ENCODE data around the gene MAN2A1. TPM values are rescaled to one million over a fixed set of nuclear protein-coding genes. Genes with fewer than 3 reads are reported as not detected.

Gene MAN2A1
- polyA plus RNA-seq, 1 donor from 2014 or later: 5.7 TPM

DNA sequence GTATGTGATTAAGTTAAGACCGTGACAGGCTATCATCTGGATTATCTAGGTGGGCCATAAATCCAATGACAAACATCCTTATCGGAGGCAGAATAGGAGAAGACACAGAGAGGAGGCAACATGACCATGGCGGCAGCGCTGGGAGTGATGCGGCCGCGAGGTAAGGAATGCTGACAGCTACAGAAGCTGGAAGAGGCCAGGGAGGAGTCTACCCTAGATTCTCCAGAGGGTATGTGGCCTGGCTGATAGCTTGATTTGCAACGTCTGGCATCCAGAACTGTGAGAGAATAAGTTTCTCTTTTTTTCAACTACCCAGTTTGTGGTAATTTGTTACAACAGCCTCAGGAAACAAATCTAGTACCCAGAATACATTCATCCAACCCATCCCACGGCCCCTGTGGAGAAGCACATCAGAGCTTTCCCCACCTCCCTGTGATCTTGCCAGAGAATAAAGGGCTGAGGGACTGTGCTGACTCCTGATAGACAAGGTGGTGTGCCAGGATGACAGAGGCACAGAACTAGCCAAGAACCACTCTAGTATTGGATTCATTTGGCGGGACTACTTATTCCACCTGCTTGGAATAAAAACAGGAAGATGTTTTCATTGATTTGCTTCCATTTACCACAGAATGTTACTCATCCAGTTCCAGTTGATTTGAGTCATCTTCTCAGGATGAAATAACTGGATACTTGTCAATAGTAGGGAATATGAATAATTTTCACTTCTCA, 187.4 kb downstream of the MAN2A1 start:
- Histone ChIP-seq H3K27me3 (ENCODE audit: insufficient read depth, low read depth, low read length) (no peaks in the 10 kb centered on the region), H3K9ac (ENCODE audit: low read length) (no peak overlapping the region), H3K79me2 (replicated peaks; ENCODE audit: insufficient read depth, low read length) (no peaks in the 10 kb centered on the region), H3K27ac (ENCODE audit: low read length) (no peak overlapping the region), H2AFZ (ENCODE audit: low read depth, low read length) (no peak overlapping the region), H4K20me1 (ENCODE audit: insufficient read depth) (no peaks in the 10 kb centered on the region), H3K36me3 (ENCODE audit: insufficient read depth, low read length) (no peaks in the 10 kb centered on the region), H3K9me2 (ENCODE audit: insufficient read depth, low read length) (no peaks in the 10 kb centered on the region), H3K4me2 (ENCODE audit: low read length) (no peak overlapping the region), H3K9me3 (ENCODE audit: low read length) (no peaks in the 10 kb centered on the region), H3F3A (ENCODE audit: insufficient read depth, low read length, poor library complexity, severe bottlenecking) (no peaks in the 10 kb centered on the region), H3K4me3 (ENCODE audit: low read length) (no peak overlapping the region)
- TF ChIP-seq SMC3 (conservative IDR thresholded peaks at IDR 0.05; ENCODE audit: poor library complexity) (no peak), EZH2 (IDR thresholded peaks at IDR 0.05; ENCODE audit: borderline replicate concordance, insufficient read depth, low read length, poor library complexity, severe bottlenecking) (no peak), EP300 (conservative IDR thresholded peaks at IDR 0.05; ENCODE audit: poor library complexity, severe bottlenecking) (no peak), POLR2AphosphoS5 (IDR thresholded peaks at IDR 0.05) (no peak), TAF1 (IDR thresholded peaks at IDR 0.05; ENCODE audit: low read depth) (no peak), RAD21 (conservative IDR thresholded peaks at IDR 0.05) (no peak), MXI1 (conservative IDR thresholded peaks at IDR 0.05; ENCODE audit: poor library complexity, severe bottlenecking) (no peak)
- TF ChIP-seq, protein P1, sequence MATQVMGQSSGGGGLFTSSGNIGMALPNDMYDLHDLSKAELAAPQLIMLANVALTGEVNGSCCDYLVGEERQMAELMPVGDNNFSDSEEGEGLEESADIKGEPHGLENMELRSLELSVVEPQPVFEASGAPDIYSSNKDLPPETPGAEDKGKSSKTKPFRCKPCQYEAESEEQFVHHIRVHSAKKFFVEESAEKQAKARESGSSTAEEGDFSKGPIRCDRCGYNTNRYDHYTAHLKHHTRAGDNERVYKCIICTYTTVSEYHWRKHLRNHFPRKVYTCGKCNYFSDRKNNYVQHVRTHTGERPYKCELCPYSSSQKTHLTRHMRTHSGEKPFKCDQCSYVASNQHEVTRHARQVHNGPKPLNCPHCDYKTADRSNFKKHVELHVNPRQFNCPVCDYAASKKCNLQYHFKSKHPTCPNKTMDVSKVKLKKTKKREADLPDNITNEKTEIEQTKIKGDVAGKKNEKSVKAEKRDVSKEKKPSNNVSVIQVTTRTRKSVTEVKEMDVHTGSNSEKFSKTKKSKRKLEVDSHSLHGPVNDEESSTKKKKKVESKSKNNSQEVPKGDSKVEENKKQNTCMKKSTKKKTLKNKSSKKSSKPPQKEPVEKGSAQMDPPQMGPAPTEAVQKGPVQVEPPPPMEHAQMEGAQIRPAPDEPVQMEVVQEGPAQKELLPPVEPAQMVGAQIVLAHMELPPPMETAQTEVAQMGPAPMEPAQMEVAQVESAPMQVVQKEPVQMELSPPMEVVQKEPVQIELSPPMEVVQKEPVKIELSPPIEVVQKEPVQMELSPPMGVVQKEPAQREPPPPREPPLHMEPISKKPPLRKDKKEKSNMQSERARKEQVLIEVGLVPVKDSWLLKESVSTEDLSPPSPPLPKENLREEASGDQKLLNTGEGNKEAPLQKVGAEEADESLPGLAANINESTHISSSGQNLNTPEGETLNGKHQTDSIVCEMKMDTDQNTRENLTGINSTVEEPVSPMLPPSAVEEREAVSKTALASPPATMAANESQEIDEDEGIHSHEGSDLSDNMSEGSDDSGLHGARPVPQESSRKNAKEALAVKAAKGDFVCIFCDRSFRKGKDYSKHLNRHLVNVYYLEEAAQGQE (IDR thresholded peaks at IDR 0.05; ENCODE audit: borderline replicate concordance): no peak
- TF ChIP-seq, protein P2, sequence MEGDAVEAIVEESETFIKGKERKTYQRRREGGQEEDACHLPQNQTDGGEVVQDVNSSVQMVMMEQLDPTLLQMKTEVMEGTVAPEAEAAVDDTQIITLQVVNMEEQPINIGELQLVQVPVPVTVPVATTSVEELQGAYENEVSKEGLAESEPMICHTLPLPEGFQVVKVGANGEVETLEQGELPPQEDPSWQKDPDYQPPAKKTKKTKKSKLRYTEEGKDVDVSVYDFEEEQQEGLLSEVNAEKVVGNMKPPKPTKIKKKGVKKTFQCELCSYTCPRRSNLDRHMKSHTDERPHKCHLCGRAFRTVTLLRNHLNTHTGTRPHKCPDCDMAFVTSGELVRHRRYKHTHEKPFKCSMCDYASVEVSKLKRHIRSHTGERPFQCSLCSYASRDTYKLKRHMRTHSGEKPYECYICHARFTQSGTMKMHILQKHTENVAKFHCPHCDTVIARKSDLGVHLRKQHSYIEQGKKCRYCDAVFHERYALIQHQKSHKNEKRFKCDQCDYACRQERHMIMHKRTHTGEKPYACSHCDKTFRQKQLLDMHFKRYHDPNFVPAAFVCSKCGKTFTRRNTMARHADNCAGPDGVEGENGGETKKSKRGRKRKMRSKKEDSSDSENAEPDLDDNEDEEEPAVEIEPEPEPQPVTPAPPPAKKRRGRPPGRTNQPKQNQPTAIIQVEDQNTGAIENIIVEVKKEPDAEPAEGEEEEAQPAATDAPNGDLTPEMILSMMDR (IDR thresholded peaks at IDR 0.05; ENCODE audit: poor library complexity, severe bottlenecking): no peak

DNA sequence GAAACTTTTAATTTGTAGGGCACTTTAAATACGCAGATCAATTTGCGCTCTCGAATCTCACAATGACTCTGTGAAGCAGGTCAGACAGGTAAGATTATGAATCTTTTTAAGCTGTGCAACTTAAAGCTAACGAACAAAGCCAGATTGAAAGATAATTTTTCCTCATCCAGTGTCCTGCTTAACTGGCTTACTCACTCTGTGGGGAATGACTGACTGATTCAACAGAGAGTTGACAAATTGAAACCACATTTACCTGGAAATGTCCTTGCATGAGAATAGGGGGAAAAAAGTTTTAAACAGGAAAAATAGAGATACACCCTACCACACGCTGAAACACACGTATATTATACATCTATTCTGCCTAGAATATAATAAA, 187.9 kb downstream of the MAN2A1 start:
- Histone ChIP-seq H3K9me2 (ENCODE audit: insufficient read depth, low read length) (no peaks in the 10 kb centered on the region), H3K79me2 (replicated peaks; ENCODE audit: insufficient read depth, low read length) (no peaks in the 10 kb centered on the region), H3K27ac (ENCODE audit: low read length) (no peak overlapping the region), H3K9ac (ENCODE audit: low read length) (no peak overlapping the region), H3K36me3 (ENCODE audit: insufficient read depth, low read length) (no peaks in the 10 kb centered on the region), H3F3A (ENCODE audit: insufficient read depth, low read length, poor library complexity, severe bottlenecking) (no peaks in the 10 kb centered on the region), H3K27me3 (ENCODE audit: insufficient read depth, low read depth, low read length) (no peaks in the 10 kb centered on the region), H4K20me1 (ENCODE audit: insufficient read depth) (no peaks in the 10 kb centered on the region), H3K9me3 (ENCODE audit: low read length) (no peaks in the 10 kb centered on the region), H3K4me2 (ENCODE audit: low read length) (no peak overlapping the region), H2AFZ (ENCODE audit: low read depth, low read length) (no peak overlapping the region), H3K4me3 (ENCODE audit: low read length) (no peak overlapping the region)
- TF ChIP-seq POLR2AphosphoS5 (IDR thresholded peaks at IDR 0.05) (no peak), EP300 (conservative IDR thresholded peaks at IDR 0.05; ENCODE audit: poor library complexity, severe bottlenecking) (no peak), TAF1 (IDR thresholded peaks at IDR 0.05; ENCODE audit: low read depth) (no peak), EZH2 (IDR thresholded peaks at IDR 0.05; ENCODE audit: borderline replicate concordance, insufficient read depth, low read length, poor library complexity, severe bottlenecking) (no peak), MXI1 (conservative IDR thresholded peaks at IDR 0.05; ENCODE audit: poor library complexity, severe bottlenecking) (no peak), RAD21 (conservative IDR thresholded peaks at IDR 0.05) (no peak), SMC3 (conservative IDR thresholded peaks at IDR 0.05; ENCODE audit: poor library complexity) (no peak)
- TF ChIP-seq, protein P2 (IDR thresholded peaks at IDR 0.05; ENCODE audit: poor library complexity, severe bottlenecking): no peak
- TF ChIP-seq, protein P1 (IDR thresholded peaks at IDR 0.05; ENCODE audit: borderline replicate concordance): no peak

All from neural cell (in vitro differentiated cells).